CD1c-positive myeloid dendritic cell (primary cell): ENCODE data around the gene WTIP.
"Not testable (repeated sequence)": the region's sequence is repeated elsewhere in the genome, so short reads cannot be mapped to it uniquely, and the experiment has no call there.

Experiments
- DNase-seq: peaks from one replicate; pipeline ENCODE4 v3.0.0-alpha.2; 2016; ENCODE audit errors: extremely low spot score

WTIP gene

DNA sequence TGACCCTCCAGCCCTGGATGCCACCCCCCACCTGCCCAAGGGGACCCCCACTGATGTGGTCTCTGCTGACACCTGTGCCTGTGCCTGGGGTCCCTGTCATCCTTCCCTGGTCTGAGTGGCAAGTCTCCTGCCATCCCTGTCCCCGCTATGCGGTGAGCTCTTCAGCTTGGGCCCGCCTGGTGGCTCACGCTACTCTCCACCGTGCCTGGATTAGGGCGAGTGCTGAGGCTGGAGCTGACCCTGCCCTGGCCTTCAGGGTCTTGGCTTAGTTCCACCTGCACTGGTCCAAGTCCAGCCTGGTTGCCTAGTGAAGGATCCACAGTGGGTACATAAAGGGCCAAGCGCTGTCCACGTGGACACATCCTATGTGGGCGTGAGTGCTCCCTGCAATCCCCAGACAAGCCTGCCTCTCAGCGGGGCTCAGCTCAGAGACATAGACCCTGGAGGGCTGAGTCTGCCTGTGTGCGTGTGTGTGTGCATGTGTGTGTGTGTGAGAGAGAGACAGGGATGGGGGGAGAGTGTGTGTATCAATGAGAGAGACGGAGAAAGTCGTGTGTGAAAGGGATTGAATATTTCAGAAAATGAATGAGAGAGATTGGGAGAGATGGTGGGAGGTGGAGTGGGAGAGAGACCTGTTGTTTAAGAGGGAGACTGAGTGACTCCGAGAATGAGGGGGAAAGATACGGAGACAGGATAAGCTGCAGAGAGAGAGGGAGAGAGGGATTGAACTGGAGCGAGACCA is 22.1 kb downstream of the WTIP start:
- DNase-seq = no peak

DNA sequence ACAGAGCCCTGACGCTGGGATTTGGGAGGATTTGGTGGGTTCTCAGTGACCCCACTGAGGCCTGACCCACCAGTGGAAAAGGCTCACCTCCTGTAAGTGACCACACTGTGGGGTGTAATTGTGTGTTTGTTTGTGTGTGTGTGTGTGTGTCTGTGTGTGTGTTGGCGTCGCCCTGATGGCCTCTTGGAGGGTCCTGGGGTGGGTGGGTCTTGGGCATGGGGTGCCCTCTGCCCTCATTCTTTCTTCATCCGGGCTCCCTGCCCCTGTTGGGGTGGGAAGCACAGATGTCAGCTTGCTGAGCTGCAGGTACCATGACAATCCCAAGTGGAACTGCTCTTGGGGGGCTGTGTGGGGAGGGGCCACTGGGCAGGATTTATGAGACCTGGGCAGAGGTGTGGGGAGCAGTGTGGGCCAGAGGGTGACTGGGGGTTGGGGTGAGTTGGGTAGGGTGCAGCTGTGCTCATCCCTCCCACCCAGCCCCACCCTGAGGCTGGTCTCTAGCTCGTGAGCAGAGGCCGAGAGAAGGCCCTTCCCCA is 22.8 kb downstream of the WTIP start:
- no peak for DNase-seq

DNA sequence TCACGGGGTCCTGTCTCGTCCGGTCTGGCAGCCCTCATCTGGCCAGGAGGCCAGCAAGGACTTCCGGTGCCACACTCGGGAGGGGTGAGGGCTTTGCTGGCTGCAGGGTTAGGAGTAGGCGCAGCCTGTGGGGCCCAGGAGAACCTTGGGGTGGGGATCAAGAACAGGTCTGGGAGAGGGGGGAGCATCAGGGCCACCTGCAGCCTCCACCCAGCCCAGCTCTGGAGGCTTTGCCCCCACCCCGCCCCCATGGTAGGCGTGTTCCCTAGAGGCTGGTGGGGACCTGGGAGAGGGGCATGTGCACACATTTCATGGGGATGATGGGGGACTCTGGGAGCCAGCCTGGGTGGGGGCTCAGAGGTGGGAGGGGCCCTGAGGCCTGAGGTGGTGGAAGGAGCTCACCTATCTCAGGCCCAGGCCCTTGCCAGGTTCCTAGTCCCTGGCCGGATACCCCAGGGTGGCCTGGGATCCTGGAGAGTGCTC is 23.3 kb downstream of the WTIP start:
- DNase-seq = no peak

DNA sequence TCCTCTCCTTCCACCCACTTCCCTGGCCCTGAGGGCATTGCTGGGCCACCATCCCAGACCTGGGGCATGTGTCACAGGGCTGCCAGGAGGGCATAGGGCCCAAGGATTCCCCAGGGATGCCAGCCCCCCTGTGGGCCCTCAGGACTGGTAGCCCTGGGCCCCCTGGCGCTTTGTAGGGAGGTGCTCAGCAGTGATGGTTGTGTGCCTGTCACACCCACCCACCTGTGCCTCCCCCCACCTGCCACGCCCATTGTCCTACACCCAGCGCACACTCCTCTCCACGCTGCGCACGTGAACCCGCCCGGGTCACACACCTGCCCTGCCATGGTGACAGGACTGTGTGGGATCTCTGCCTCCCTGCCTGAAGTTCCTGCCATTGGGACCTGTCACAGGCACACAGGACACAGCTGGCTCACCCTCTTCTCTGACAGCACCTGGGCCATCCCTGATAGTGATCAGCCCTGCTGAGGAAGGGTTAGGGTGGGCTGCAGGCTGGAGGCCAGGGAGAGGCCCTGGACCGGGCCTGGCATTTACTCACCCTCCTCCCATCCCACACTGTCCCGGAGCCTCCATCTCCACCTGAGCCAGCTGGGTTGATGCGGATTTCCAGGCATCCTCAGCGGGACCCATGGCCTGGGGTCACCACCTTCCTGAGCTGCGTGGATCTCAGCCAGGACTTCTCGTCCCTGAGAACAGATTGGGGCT is 23.9 kb downstream of the WTIP start:
- no peak for DNase-seq

DNA sequence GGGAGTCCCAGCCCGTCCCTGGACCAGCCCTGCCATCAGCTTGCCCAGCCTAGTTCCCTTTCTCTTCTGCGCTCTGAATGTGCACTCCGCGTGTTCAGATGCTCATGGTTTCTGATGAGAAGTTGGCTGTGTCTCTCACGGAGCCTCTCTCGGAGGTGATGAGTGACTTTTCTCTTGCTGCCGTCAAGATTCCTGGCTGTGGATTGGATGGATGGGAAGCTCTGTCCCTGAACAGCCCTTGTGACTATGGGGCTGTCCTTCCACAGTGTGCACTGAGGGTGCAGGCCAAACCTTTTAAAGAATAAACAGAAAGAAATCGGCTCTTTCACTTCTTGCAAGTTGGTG is 24.4 kb downstream of the WTIP start:
- DNase-seq = no peak

DNA sequence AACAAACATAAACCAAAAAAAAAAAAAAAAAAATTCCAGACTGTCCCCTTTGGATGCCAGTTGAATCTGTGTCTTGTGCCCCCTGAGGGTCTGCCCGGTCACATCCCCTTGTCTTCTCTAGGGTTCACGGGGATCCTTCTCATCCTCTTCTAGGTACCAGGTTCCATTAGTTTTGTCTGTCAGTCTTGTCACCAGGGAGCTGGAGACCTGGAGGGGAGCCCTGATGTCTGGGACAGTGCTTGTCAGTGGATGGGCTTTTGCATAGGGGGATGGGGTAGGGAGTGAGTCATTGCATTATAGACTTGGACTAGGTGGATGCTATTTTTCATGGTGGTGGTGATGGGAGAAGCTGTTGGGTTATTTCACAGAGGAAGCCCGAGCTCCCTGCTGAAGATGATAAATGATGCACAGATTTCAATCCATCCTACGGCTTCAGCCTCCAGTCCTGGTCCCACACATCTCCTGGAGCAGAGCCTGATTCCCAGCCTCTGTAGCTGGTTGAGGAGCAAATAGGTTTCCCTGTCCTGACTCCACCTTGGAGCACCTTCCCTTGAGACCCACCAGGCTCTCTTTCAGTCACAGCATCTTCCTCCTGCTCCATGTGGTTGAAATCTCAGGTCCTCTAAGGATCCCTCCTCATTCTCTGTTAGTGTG is 26.0 kb downstream of the WTIP start:
- no peak for DNase-seq

DNA sequence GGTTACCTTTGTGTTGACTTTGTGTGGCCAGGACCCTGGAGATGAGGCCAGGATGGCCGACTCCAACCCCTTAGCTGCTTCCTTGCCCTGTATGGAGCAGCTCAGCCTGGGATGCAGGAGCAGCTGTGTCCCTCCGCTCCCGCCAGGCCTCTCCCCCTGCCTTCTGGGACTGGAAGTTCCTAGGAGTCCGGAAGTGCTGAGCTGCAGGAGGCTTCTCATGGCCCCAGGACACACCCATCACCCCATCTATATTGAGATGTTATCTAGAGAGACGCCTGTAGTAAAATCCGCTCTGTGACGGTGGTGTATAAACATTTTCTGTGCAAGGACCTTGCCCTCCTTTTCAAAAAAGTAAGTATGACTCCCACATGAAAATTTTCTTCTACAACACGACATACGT is 27.0 kb downstream of the WTIP start:
- no peak for DNase-seq

DNA sequence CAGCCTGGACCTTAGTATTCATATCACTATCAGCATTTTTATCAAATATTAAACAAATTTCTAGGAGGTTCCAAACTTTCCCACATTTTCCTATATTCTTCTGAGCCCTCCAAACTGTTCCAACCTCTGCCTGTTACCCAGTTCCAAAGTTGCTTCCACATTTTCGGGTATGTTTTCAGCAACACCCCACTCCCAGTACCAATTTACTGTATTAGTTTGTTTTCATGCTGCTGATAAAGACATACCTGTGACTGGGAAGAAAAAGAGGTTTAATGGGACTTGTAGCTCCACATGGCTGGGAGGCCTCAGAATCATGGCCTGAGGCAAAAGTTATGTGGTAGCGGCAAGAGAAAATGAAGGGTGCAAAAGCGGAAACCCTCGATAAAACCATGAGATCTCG is 29.3 kb downstream of the WTIP start:
- DNase-seq = not testable (repeated sequence)

DNA sequence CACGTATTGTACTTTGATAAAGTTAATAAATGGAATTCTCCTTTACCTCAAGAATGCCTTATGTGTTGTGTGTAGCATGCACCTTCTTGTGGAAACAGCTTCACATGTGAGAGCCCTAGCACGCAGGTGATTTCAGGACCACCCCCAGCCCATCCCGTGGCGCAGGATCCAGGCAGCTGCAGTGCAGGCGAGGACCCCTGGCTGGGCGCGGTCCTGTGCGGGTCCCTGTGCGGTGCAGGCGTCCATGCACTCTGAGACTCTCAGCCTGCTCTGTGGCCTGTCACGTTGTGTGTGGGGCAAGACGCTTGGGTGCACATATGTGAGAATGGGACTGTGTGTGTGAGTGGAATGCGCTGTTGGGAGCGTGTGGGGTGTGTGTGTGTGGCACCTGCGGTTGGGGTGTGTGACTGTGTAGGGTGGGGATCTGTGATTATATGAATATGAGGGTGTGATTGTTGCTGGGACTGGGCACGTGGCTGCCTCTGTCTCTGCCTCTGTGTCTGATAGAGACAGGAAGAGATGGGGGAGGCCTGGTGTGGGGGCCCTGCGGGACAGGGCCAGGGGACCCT is 30.8 kb downstream of the WTIP start:
- no peak for DNase-seq

DNA sequence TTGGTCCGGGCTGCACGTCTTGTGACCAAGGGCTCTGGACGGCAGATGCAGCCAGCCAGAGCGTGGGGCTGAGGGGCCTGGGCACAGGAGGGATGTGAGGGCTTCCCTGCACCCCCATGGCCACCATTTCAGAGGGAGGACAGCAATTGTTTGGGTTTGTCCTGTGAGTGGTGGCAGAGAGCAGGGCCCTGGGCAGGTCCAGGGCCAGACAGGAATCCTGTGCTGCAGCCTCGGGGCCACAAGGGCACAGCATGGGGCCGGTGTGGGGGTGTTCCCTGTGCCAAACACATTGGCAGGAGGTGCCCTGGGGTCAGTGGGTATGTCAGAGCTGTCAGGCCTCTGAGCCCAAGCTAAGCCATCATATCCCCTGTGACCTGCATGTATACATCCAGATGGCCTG is 32.2 kb downstream of the WTIP start:
- DNase-seq = no peak

DNA sequence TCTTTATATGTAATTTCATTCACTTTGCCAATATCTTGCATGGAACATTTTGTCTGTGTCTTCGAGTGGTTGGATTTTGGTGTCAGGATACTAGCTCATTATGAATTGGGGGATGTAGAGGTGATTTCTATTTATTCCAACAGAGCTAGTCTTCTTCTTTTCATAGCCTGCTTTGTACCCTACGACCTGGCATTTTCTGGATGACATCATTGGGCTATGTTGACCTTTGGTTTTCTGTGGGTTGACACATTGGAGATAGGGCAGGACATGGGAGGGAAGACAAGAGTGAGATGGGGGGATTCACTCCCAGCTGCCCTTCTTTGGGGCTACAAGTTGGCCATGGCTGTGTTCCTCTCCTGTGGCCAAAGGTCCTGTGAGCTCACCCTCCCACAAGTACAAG is 38.0 kb downstream of the WTIP start:
- DNase-seq = no peak

DNA sequence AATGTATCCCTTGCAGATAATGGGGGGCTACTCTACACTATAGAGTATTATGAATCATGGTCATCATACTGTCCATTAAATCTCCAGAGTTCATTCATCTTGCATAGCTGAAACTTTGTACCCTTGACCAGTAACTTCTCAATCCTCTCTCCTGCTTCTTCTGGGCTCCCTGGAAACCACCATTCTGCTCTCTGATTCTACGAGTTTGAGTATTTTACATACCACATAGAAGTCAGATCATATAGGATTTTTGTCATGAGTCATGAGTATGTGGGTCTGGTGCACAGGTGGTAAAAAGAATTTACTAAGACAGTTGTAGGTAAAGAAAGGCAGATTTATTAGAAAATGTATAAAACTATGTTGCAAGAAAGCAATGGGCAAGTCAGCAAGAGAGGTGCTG is 41.9 kb downstream of the WTIP start:
- no peak for DNase-seq

DNA sequence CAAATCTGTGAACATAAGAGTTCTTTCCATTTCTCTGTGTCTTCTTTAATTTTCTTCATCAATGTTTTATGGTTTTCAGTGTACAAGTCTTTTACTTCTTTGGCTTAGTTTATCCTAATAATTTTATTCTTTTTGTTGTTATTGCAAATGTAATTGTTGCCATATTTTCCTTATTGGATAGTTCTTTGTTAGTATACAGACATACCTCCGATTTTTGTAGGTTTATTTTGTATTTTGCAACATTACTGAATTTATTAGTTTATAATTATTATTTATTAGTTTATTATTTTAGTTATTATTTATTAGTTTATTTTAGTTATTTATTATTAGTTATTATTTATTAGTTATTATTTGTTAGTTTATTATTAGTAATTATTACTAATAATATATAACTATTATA is 43.4 kb downstream of the WTIP start:
- no peak for DNase-seq

DNA sequence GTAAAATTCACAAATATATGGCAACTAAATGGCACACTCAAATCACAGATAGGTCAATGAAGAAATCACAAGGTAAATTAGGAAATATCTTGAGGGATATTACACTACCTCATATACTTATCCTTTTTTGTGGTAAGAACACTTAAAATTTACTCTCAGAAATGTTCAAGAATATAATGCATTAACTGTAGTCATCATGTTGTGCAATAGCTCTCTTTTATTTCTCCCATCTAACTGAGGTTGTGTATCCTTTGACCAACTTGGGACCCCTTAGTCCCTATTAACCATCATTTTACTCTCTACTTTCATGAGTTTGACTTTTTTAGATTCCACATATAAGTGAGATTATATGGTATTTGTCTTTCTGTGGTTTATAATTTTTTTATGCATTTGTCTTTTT is 52.6 kb downstream of the WTIP start:
- no peak for DNase-seq

DNA sequence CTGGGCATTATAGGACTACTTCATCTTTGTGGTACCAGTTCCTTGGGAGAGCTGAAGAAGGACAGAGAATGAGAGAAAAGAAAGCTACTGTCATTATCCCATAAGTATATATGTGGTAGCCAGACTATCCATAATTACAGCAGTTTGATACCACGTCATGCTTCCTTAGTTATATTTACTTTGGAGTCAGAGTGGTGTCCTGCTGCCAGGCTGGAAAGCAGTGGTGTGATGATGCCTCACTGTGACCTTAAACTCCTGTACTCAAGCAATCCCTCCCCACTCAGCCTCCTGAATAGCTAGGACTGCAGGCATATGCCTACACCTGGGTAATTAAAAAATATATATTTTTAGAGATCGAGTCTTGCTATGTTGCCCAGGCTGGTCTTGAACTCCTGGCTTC is 57.8 kb downstream of the WTIP start:
- DNase-seq = no peak

DNA sequence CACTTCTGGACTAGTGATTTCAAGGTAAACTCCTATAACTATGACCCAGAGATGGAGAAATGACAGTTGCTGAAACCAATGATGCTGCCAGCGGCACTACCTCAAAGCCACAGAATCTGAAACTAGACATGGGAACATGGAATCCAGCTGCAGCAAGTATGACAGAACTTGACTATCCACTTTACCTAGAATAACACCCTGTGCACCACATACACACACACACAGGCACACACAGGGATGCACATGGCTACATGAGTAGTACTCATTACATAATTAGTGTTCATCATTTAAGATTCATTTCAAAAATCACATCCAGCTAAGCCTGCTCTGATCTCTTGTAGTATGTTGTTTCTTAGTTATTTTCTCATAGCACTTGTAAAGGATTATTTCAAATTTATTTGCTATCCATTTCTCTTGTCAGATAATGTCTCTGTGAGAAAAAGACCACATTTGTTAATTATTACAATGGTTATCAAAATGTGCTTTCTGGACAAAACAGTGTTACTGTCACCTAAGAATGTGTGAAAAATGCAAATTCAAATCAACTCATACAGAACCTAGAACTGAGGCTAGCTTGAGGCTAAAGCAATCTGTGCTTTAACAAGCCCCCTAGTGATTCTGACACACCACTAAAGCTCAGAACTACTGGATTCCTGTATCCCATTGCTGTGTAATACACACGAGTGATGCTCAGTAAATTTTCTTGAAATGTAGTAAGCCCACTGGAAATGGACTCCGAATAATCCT is 59.4 kb downstream of the WTIP start:
- DNase-seq = no peak

DNA sequence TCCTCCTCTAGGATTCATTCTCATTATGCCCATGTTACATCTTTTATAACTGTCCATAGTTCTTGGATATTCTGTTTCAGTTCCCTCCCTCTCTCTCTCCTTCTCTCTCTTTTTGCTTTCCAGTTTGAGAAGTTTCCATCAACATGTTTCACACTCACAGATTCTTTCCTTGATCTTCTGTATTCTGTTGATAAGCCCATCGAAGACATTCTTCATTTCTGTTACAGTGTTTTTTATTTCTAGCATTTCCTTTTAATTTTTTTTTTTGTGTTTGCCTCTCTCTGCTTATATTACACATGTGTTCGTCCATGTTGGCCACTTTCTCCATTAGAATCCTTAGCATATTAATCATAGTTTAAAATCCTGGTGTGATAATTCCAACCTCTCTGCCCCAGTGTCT is 68.3 kb downstream of the WTIP start:
- no peak for DNase-seq

DNA sequence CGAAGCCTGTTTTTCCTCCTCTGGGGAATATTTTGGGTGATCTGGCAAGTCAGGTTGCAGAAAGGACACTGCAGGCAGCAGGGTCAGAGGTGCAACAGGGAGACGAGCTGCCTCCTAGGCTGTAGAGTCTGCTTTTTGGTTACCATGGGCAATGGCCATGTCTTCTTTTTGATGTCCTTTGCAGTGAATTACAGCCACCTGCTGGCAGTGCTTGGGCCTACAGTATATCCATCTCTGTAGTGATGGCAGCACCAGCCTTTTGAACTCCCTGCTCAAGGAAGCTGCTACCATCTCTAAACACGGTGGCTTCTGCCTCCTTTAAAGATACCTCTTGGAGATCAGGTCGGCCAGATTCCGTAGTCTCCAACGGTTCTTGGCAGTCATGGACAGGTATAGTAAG is 73.9 kb downstream of the WTIP start:
- DNase-seq = no peak

DNA sequence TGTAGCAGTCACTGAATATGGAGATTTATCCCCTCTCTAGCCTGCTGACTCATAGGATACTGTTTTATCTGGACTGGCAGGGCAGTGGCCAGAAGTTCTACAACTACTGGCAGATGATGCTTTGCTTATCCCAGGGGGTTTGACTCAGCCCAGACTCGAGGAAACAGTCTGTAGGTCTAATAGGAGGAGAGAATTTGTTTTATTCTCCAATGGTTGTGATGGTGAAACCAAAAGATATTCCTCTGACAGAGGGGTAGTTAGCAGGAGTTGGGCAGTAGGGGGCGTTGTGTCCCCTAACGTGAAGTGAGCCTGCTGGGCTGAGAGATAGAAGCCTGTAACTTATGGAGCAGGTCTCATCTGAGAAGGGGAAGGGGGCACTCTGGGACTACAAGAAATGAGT is 74.9 kb downstream of the WTIP start:
- DNase-seq = no peak

DNA sequence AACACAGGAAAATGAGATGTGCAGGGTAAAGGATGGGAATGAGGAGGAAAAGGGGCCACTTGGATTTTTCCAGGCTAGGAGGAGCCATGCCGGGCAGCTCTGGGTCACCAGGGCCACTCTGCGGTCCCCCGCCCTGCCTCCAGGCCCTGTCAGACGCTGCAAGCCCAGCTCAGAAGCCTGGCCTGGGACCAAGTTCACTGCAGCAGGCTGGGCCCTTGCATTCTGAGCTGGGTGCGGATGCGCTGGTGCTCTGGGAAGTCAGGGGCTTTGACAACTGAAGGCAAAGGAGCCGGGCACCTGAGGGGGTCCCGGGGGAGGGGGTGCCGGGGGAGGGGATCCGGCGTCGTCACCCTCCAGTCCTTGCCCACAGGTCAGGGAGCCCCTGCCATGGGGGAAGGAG is 77.5 kb downstream of the WTIP start:
- no peak for DNase-seq

DNA sequence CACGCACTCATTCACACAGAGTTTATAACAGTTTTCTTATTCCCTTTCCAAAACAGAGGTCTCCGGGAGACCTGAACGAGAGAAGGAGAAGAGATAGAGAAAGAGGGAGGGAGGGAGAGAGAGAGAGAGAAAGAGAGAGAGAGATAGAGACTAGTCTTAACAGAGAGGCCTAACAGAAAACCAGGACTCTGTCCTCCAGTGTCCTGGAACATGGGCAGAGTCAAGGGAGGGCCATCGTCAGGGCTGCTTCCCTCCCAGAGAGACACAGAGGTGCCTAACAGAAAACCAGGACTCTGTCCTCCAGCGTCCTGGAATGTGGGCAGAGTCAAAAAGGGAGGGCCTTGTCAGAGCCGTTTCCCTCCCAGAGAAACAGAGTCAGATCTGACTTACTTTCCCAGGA is 78.7 kb downstream of the WTIP start:
- no peak for DNase-seq
